Ovary (tissue), 9 donors: ENCODE measurements around the gene LCP1. TPM values are rescaled to one million over a fixed set of nuclear protein-coding genes. Genes with fewer than 3 reads are reported as not detected.

Experiments
- DNase-seq, 5 donors: peaks; one replicate each; pipeline ENCODE4 v3.0.0-alpha.2; 2019 to 2020
- H3K27ac ChIP-seq, 2 donors: fragments of 200-600 bp; one replicate each; pipeline versions ENCODE4 v1.5.1 to v1.8.0; 2019 to 2022
- H3K27me3 ChIP-seq: fragments of 200-600 bp; one replicate; pipeline ENCODE4 v1.8.0; 2022
- H3K36me3 ChIP-seq: fragments of 200-600 bp; sonication (generic); one replicate; pipeline ENCODE4 v1.5.1; 2019
- H3K4me1 ChIP-seq: one replicate; pipeline ENCODE4 v1.8.1; 2013; ENCODE audit warnings: mild to moderate bottlenecking, moderate library complexity; ENCODE audit not compliant: insufficient read depth
- H3K4me3 ChIP-seq: fragments of 200-600 bp; sonication (generic); one replicate; pipeline ENCODE4 v1.5.1; 2017
- H3K9me3 ChIP-seq, 2 donors: fragments of 200-600 bp in 1 of 2; sonication (generic) in 1 of 2; one replicate each; pipeline versions ENCODE4 v1.5.1 to v1.8.1; 2013 to 2019; ENCODE audit warnings: mild to moderate bottlenecking in 1 of 2, moderate library complexity in 1 of 2
- EP300 ChIP-seq: sonication (generic); formaldehyde crosslinking; IDR thresholded peaks from one replicate; pipeline ENCODE4 v1.6.1; 2017; ENCODE audit warnings: antibody characterized with exemption
- POLR2A ChIP-seq: fragments of 450-650 bp; IDR thresholded peaks from one replicate; pipeline ENCODE4 v1.6.1; 2017; ENCODE audit warnings: antibody characterized with exemption, mild to moderate bottlenecking, moderate library complexity
- WGBS, 3 donors: extraction: QIAGEN DNeasy Blood & Tissue Kit in 1 of 3; methylation state at CpG; one replicate each; pipeline versions ENCODE4 v1.1.5 to v1.1.7; 2013 to 2017; 5-methylcytosine and 5-hydroxymethylcytosine counted together
- intact Hi-C, 4 donors: fragments of 100-400 bp; cut with DNase I; formaldehyde crosslinking; loops; one replicate each; pipeline versions ENCODE4 v1.11.0 to v1.15.1; 2022 to 2023
- polyA plus RNA-seq, 2 donors: library from polyadenylated mRNA; stranded (reverse); fragments of 200-250 nt in 1 of 2; fragments of 350-450 nt in 1 of 2; fragmentation: Illumina TruSeq in 1 of 2; extraction: RNeasy Lipid Tissue Mini Kit (QIAGEN cat#74804) in 1 of 2; gene quantifications; one replicate each; pipeline ENCODE4 v1.2.3, GENCODE V29; 2013 to 2014
- total RNA-seq, 7 donors: library from RNA; depleted of rRNA in 2 of 7; stranded (reverse); fragments of >200 nt in 2 of 7; fragmentation: NEBNext Ultra II Directional in 3 of 7; extraction: Animal tissue kit (Norgen Biotek cat#: 25700) in 3 of 7; gene quantifications; one replicate each; pipeline versions ENCODE4 v1.1.0 to v1.2.4, GENCODE V29; 2016 to 2023
- TF ChIP-seq, protein P1 (sequence below), 3 donors: fragments of 450-650 bp in 2 of 3; fragments of 200-600 bp in 1 of 3; IDR thresholded peaks; one replicate each; pipeline versions ENCODE4 v1.5.1 to v1.8.0; 2016 to 2022; ENCODE audit warnings: antibody characterized with exemption in 3 of 3, mild to moderate bottlenecking in 1 of 3
- donor health status: DM: no; HTN: no; CAD: no; lungs with moderate emphysema.
- donor health status: DM: no; HTN: no; CAD: no.
- donor health status: Bipolar disorder and iron deficiency.
- donor health status: DM: yes; HTN: yes; CAD: no.
- donor health status: DM: no; HTN: no; CAD: no.
- donor health status: DM: yes; HTN: yes; CAD: no.

LCP1 gene
- total and polyA plus RNA-seq, 9 donors = 5.7 to 56.9 (median 13.8) TPM

DNA sequence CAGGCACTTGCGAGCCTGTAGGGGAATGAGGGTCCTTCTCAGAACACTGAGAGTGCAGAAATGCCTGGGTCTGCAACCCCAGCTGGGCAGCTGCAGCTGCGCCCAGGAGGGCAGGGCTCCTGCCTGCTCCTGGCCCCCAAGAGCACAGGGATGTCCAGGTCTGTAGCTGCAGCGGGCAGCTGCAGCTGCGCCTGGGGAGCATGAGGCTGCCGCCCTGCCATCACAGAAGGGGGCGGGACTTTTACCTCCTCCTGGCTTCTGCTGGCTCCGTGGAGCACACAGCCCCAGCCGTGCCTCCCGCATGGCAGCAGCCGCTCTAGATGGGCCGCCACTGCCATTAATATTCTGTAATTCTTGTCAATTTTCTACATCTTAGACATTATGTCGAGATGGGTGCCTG lies 95.0 kb downstream of the LCP1 start:
- Histone ChIP-seq H3K27ac (no peak overlapping the region), H3K4me1 (no peaks in the 10 kb centered on the region), H3K9me3 (no peaks in the 10 kb centered on the region), H3K4me3 (no peak overlapping the region), H3K27me3 (no peaks in the 10 kb centered on the region), H3K36me3 (no peaks in the 10 kb centered on the region)
- TF ChIP-seq POLR2A (no peak), EP300 (no peak)
- TF ChIP-seq, protein P1, sequence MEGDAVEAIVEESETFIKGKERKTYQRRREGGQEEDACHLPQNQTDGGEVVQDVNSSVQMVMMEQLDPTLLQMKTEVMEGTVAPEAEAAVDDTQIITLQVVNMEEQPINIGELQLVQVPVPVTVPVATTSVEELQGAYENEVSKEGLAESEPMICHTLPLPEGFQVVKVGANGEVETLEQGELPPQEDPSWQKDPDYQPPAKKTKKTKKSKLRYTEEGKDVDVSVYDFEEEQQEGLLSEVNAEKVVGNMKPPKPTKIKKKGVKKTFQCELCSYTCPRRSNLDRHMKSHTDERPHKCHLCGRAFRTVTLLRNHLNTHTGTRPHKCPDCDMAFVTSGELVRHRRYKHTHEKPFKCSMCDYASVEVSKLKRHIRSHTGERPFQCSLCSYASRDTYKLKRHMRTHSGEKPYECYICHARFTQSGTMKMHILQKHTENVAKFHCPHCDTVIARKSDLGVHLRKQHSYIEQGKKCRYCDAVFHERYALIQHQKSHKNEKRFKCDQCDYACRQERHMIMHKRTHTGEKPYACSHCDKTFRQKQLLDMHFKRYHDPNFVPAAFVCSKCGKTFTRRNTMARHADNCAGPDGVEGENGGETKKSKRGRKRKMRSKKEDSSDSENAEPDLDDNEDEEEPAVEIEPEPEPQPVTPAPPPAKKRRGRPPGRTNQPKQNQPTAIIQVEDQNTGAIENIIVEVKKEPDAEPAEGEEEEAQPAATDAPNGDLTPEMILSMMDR (IDR thresholded peaks at IDR 0.05) = no peak
- intact Hi-C loops = no loop called here
- WGBS, 3 donors = 90 to 94% (median 91%) methylated on average over 11 to 12 of the region's 12 CpGs
- DNase-seq = no peak

DNA sequence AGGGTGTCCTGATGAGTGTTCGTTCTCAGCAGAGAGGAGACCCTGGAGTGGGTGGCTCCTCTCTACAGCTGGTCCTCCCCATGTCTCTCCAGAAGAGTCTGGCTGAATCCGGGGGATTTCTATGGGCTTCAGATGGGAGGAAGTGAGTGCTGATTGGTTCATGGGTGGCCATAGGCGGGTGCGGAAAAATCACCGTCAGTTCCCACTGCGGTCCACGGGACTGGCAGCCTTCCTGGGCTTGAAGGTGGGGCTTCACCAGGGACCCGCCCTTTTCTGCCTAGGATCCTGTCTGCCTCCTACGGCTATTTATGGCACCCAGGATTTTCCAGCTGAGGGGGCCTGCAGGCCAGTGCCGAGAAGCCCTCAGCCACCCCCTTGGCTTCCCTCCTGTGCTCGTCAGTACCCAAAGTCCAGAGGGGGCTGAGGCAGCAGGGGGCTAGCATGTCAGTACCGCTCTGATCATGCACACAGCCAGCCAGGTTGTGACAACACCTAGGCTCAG lies 95.5 kb downstream of the LCP1 start:
- intact Hi-C loops = no loop called here
- Histone ChIP-seq H3K9me3 (no peaks in the 10 kb centered on the region), H3K36me3 (no peaks in the 10 kb centered on the region), H3K27me3 (no peaks in the 10 kb centered on the region), H3K27ac (no peak overlapping the region), H3K4me1 (no peaks in the 10 kb centered on the region), H3K4me3 (no peak overlapping the region)
- 84 to 86% (median 85%) methylated on average over 10 to 12 of the region's 12 CpGs for WGBS, 3 donors
- TF ChIP-seq, protein P1 (IDR thresholded peaks at IDR 0.05) = no peak
- TF ChIP-seq POLR2A = no peak
- no peak for TF ChIP-seq EP300
- no peak for DNase-seq

DNA sequence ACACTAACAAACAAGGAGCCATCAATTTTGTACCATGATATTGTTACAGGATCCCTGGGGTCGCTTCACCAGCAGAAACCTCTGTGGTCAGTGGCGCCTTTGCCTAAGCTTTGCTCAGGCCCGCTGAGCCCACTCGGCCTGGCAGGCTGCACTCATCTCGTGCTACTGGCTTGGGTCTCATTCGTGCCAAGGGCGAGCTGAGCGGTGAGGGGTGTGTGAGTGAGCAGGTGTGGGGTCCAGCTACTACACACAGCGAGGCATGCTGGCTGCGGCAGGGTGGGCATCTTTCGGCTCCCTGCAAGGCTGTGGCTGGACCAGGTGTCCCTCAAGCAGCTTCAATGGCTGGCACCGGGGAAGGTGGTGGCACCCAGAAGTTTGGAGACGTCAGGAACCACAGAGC lies 96.2 kb downstream of the LCP1 start:
- Histone ChIP-seq H3K36me3 (no peaks in the 10 kb centered on the region), H3K27me3 (no peaks in the 10 kb centered on the region), H3K9me3 (no peaks in the 10 kb centered on the region), H3K4me1 (no peaks in the 10 kb centered on the region), H3K4me3 (no peak overlapping the region), H3K27ac (no peak overlapping the region)
- no peak for DNase-seq
- 88 to 95% (median 95%) methylated on average over 13 of the region's 13 CpGs for WGBS, 3 donors
- TF ChIP-seq EP300 = no peak
- TF ChIP-seq, protein P1 (IDR thresholded peaks at IDR 0.05) = no peak
- intact Hi-C loops = no loop called here

DNA sequence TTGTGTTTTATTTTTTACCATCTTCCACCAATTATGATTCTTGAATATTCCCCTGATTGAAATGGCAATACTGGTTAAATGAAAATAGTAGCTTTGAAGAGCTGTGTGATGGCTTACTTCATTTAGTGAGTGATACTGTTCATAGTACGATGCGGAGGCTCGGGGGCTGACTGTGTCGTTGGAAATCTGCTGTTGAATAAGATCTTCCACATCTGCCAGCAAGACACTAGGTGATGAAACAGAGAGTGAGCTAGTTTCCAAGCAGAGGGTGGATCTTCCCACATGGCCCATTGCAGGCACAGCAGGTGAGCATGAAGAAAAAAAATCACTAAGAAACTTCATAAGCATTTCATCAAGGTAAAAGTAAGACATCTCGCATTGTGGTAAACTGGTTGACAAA lies 99.7 kb downstream of the LCP1 start:
- no peaks in the 10 kb centered on the region for H3K36me3 ChIP-seq
- H3K9me3 ChIP-seq = no peaks in the 10 kb centered on the region
- intact Hi-C loops = no loop called here
- H3K27ac ChIP-seq = no peak overlapping the region
- WGBS, 3 donors = 89 to 96% (median 93%) methylated on average over 5 of the region's 5 CpGs
- DNase-seq = no peak
- TF ChIP-seq, protein P1 (IDR thresholded peaks at IDR 0.05) = no peak
- no peak for TF ChIP-seq EP300
- no peak for TF ChIP-seq POLR2A
- no peak overlapping the region for H3K4me3 ChIP-seq
- no peaks in the 10 kb centered on the region for H3K4me1 ChIP-seq
- no peaks in the 10 kb centered on the region for H3K27me3 ChIP-seq
